Measurements from ENCODE around the gene SLC26A2.
A peak's percentile ranks its signal among the peaks of the same experiment; 100 is the strongest.

SLC26A2 gene

DNA sequence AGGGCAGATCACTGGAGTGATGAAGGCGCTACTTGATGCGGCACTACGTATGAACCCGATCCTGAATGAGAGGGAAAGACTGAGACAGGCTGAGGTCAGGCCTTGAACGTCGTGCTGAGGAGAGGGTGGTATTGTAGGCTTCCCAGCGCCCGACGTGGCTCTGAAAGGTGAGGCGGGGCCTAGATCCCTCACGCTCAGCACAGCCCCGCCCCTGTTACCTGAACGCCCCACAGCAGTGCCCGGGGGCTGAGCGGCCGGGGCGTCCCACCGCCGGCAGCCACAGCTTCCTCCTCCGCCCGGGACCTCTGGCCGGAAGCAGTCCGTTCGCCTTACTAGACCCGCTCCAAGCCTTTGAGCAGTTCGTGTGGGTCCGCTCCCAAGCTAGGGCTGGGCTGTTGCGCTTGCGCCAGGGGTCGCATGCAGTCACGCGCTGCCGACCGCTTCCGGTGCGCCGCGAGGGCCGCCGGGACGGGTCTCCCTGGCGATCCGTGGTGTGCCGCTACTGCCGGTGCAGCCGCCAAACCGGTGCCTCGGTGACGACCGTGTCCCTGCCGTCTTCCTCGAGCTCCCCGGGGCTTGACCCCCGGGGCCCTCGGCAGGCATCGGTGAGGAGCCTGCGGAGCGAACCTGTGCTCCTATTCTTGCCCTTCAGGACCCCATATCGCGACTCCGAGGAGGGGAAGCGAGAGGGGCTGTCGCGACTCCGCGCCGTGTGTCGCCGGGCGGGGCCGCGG, 39.9 kb downstream of the SLC26A2 start, which contains the start of the genes HMGXB3 and TIGD6:
HMGXB3 (plus strand) TSS at position 484 of the 734 bp plus-strand sequence. CDS start 4,114 bp downstream, outside the sequence.
TIGD6 (minus strand) TSS at position 399 of the 734 bp plus-strand sequence. CDS start 4,306 bp downstream, outside the sequence.
- TF ChIP-seq, protein P1, sequence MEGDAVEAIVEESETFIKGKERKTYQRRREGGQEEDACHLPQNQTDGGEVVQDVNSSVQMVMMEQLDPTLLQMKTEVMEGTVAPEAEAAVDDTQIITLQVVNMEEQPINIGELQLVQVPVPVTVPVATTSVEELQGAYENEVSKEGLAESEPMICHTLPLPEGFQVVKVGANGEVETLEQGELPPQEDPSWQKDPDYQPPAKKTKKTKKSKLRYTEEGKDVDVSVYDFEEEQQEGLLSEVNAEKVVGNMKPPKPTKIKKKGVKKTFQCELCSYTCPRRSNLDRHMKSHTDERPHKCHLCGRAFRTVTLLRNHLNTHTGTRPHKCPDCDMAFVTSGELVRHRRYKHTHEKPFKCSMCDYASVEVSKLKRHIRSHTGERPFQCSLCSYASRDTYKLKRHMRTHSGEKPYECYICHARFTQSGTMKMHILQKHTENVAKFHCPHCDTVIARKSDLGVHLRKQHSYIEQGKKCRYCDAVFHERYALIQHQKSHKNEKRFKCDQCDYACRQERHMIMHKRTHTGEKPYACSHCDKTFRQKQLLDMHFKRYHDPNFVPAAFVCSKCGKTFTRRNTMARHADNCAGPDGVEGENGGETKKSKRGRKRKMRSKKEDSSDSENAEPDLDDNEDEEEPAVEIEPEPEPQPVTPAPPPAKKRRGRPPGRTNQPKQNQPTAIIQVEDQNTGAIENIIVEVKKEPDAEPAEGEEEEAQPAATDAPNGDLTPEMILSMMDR (IDR thresholded peaks at IDR 0.05; ENCODE audit: extremely low read depth, insufficient read depth, missing control alignments): no peak
- in situ Hi-C loops (cut with MboI; ENCODE audit: low pct_unique_long_range_greater_than_20kb, low sequenced_read_pairs, unreplicated experiment): no loop called here
- DNase-seq (ENCODE audit: low spot score): peak; percentile 96

DNA sequence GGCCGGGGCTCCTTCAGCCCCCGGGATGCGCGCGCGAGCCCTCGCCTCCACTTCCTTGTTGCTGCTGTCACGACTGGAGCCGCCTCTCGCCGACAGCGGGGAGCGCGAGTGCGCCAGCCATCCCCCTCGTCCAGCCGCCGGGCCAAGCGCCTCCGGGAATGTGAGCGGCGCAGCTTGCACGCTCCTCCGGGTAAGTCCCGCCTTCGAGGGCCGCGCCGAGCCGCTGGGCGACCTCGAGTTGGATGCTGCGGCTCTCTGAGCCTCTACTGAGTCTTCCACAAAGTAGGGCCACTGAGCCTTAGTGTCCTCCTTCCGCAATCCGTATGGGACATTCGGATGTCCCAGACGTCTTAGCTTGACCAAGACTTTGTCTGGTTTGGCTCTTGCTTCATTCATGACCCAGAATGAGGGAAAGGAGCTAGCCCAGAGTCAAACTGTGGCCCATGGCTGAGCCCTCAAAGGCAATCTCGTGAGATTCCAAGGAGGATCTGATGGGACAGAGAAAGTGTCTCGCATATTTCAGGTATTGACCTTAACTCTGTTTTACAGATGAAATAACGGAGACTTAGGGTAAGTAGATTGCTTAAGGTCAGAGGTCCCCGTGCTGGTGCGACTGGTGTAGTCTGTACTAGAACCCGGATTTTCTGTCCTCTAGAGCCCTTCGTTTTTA, 40.6 kb downstream of the SLC26A2 start:
- DNase-seq (ENCODE audit: low spot score): no peak
- in situ Hi-C loops (cut with MboI; ENCODE audit: low pct_unique_long_range_greater_than_20kb, low sequenced_read_pairs, unreplicated experiment): no loop called here
- TF ChIP-seq, protein P1 (IDR thresholded peaks at IDR 0.05; ENCODE audit: extremely low read depth, insufficient read depth, missing control alignments): no peak

DNA sequence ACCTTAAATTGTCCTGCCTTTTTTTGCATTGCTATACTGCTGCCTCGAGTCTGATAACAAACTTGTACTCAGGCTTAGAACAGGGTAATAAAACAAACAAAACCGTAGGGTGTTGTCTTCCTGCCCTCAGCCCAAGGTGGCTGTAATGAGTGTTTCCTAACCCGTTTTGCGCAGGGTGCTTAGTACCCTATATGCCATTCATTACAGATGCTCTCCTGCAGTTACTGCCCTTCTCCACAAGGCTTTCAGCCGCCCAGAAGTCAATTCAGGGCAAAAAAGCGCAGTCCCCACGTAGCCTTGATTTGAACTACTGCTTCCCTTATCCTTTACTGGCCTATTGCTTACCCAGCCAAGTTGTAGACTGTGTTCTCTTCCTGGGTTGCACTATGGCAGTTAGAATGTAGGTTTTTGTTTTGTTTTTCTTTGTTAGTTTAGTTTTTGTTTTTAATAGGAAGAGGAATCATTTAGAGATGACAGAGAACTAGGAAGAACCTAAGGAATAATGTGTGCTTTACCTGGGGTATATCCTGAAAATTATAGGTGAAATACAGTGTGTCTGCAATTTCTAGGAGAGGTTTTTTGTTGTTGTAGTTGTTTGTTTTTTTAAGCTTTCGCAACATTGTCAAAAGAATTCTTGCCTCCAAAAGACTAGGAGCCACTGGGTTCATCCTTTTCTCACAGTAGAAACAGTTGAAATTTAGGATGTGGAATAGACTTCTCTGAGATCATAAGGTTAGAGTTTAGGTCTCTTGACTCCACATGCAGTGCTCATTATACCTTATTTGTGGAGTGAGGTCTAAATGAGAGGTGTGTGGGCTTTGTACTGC, 41.3 kb downstream of the SLC26A2 start:
- TF ChIP-seq, protein P1 (IDR thresholded peaks at IDR 0.05; ENCODE audit: extremely low read depth, insufficient read depth, missing control alignments): peak; percentile 48
- peak; percentile 81 for DNase-seq (ENCODE audit: low spot score)
- in situ Hi-C loops (cut with MboI; ENCODE audit: low pct_unique_long_range_greater_than_20kb, low sequenced_read_pairs, unreplicated experiment): no loop called here

DNA sequence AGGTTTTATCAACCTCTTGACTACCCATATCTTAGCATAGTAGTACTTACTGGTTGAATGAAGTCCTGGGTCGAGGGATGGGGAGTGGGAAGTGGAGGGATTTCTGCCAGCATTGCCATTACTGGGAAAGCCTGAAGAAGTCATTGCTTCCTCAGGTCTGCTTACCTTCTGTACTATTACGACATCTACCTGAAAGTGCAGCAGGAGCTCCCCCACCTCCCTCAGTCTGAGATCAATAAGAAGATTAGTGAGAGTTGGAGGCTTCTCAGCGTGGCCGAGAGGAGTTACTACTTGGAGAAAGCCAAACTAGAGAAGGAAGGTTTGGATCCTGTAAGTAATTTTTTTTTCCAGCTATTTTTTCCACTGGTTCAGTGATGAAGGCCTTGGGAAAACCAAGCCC, 45.8 kb downstream of the SLC26A2 start:
- DNase-seq (ENCODE audit: low spot score): no peak
- in situ Hi-C loops (cut with MboI; ENCODE audit: low pct_unique_long_range_greater_than_20kb, low sequenced_read_pairs, unreplicated experiment): no loop called here
- TF ChIP-seq, protein P1 (IDR thresholded peaks at IDR 0.05; ENCODE audit: extremely low read depth, insufficient read depth, missing control alignments): no peak

DNA sequence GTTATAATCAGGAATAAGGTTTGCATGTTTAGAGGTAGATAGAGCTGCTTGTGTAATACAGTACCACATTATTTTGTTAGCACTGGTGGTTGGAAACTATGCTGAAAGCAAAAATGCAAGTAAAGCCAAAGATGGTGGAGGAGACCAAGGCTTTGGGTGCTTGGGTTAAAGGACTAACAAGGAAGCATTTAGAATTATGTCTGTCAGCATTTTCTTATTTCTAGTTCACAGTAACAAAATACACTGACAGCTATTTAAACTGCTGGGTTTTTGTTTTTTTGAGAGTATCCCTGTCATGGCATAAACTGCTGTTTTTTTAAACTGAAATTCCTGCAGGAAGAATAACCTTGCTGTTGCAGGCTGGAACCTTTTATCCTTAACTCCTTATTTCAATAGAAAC, 46.5 kb downstream of the SLC26A2 start:
- DNase-seq (ENCODE audit: low spot score): no peak
- in situ Hi-C loops (cut with MboI; ENCODE audit: low pct_unique_long_range_greater_than_20kb, low sequenced_read_pairs, unreplicated experiment): no loop called here
- TF ChIP-seq, protein P1 (IDR thresholded peaks at IDR 0.05; ENCODE audit: extremely low read depth, insufficient read depth, missing control alignments): no peak

DNA sequence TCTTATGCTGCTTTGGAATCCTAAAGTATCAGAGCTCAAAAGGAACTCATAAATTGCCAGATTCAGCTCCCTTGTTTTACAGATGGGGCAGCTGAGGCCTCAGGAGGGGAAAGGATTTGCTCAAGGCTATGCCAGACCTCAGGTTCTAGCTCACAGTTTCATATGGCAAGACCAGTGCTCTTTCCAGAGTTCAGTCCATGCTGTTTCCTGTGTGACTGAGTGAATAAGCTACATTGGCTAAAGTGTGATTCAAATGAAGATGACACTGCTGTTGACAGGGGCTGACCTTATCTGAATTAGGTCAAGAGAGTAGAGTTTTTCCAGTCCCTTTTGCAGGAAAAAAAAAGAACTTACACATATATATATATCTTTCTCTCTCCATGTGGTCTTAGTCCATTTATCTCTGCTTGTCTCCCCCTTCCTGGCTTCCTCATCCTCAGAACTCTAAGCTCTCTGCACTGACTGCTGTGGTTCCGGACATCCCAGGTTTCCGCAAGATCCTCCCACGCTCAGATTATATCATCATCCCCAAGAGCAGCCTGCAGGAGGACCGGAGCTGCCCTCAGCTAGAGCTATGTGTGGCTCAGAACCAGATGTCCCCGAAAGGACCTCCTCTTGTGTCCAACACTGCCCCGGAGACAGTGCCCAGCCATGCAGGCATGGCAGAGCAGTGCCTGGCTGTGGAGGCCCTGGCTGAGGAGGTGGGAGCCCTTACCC, 49.3 kb downstream of the SLC26A2 start:
- DNase-seq (ENCODE audit: low spot score): no peak
- in situ Hi-C loops (cut with MboI; ENCODE audit: low pct_unique_long_range_greater_than_20kb, low sequenced_read_pairs, unreplicated experiment): no loop called here
- TF ChIP-seq, protein P1 (IDR thresholded peaks at IDR 0.05; ENCODE audit: extremely low read depth, insufficient read depth, missing control alignments): no peak

All from GM13977 (cell line).